IPS-20b (cell line): ENCODE results near the gene ENAM.

ENCODE experiments used
- H3K27ac ChIP-seq: one replicate; pipeline ENCODE4 v1.5.1; 2013; ENCODE audit warnings: low read length
- H3K27me3 ChIP-seq: 2 replicates; pipeline ENCODE4 v1.6.1; 2013; ENCODE audit warnings: mild to moderate bottlenecking, low read length, inconsistent platforms; ENCODE audit not compliant: insufficient read depth
- H3K36me3 ChIP-seq: 2 replicates; pipeline ENCODE4 v1.6.1; 2013; ENCODE audit warnings: low read depth, mild to moderate bottlenecking, inconsistent platforms, low read length, moderate library complexity; ENCODE audit not compliant: insufficient read depth
- H3K4me1 ChIP-seq: 2 replicates; pipeline ENCODE4 v1.6.1; 2013; ENCODE audit warnings: mild to moderate bottlenecking, control low read depth, inconsistent platforms, low read length, moderate library complexity; ENCODE audit not compliant: insufficient read depth
- H3K4me3 ChIP-seq: 2 replicates; pipeline ENCODE4 v1.5.1; 2013; ENCODE audit warnings: mild to moderate bottlenecking, low read length, inconsistent platforms
- H3K9ac ChIP-seq: 2 replicates; pipeline ENCODE4 v1.6.1; 2013; ENCODE audit warnings: low read depth, mild to moderate bottlenecking, inconsistent platforms, low read length, moderate library complexity
- H3K9me3 ChIP-seq: 2 replicates; pipeline ENCODE4 v1.6.1; 2013; ENCODE audit warnings: mild to moderate bottlenecking, low read depth, low read length, inconsistent platforms; ENCODE audit not compliant: insufficient read depth

ENAM gene

GRCh38 chr4:70603856-70604255, 24.7 kb upstream of the ENAM start:
- no peaks in the 10 kb centered on the region for H3K27me3 ChIP-seq
- no peak overlapping the region for H3K9ac ChIP-seq
- no peaks in the 10 kb centered on the region for H3K4me1 ChIP-seq
- no peaks in the 10 kb centered on the region for H3K36me3 ChIP-seq
- H3K27ac ChIP-seq, result no peak overlapping the region
- H3K4me3 ChIP-seq, result no peak overlapping the region
- H3K9me3 ChIP-seq, result no peaks in the 10 kb centered on the region

GRCh38 chr4:70606459-70606858, 22.1 kb upstream of the ENAM start:
- Histone ChIP-seq H3K27me3 (no peaks in the 10 kb centered on the region), H3K27ac (no peak overlapping the region), H3K9ac (no peak overlapping the region), H3K4me3 (no peak overlapping the region), H3K9me3 (no peaks in the 10 kb centered on the region), H3K4me1 (no peaks in the 10 kb centered on the region), H3K36me3 (no peaks in the 10 kb centered on the region)

GRCh38 chr4:70607334-70607853, 21.1 kb upstream of the ENAM start:
- Histone ChIP-seq H3K36me3 (no peaks in the 10 kb centered on the region), H3K27ac (no peak overlapping the region), H3K4me3 (no peak overlapping the region), H3K9ac (no peak overlapping the region), H3K27me3 (no peaks in the 10 kb centered on the region), H3K9me3 (no peaks in the 10 kb centered on the region), H3K4me1 (no peaks in the 10 kb centered on the region)

- no peak overlapping the region for H3K27ac ChIP-seq
- no peak overlapping the region for H3K4me3 ChIP-seq
- no peaks in the 10 kb centered on the region for H3K36me3 ChIP-seq
- H3K9ac ChIP-seq, result no peak overlapping the region
- H3K9me3 ChIP-seq, result no peaks in the 10 kb centered on the region
- H3K27me3 ChIP-seq, result no peaks in the 10 kb centered on the region
- H3K4me1 ChIP-seq, result no peaks in the 10 kb centered on the region
These were observed 20.2 kb upstream of the ENAM start for GRCh38 chr4:70608324-70608723.

- H3K9ac ChIP-seq, result no peak overlapping the region
- no peaks in the 10 kb centered on the region for H3K27me3 ChIP-seq
- H3K4me1 ChIP-seq, result no peaks in the 10 kb centered on the region
- H3K27ac ChIP-seq, result no peak overlapping the region
- no peaks in the 10 kb centered on the region for H3K9me3 ChIP-seq
- no peak overlapping the region for H3K4me3 ChIP-seq
- no peaks in the 10 kb centered on the region for H3K36me3 ChIP-seq
These were observed 15.0 kb upstream of the ENAM start for GRCh38 chr4:70613306-70614183.

- H3K27ac ChIP-seq, result no peak overlapping the region
These were observed 14.4 kb upstream of the ENAM start for GRCh38 chr4:70614184-70614555.

GRCh38 chr4:70619288-70619687, 9.3 kb upstream of the ENAM start:
- H3K9me3 ChIP-seq, result no peaks in the 10 kb centered on the region
- no peak overlapping the region for H3K4me3 ChIP-seq
- H3K4me1 ChIP-seq, result no peaks in the 10 kb centered on the region
- no peak overlapping the region for H3K27ac ChIP-seq
- no peaks in the 10 kb centered on the region for H3K27me3 ChIP-seq
- no peak overlapping the region for H3K9ac ChIP-seq
- no peaks in the 10 kb centered on the region for H3K36me3 ChIP-seq

More at GRCh38 chr4:70614184-70614555, 14.4 kb upstream of the ENAM start:
- no peaks in the 10 kb centered on the region for H3K27me3 ChIP-seq
- H3K36me3 ChIP-seq, result no peaks in the 10 kb centered on the region
- no peaks in the 10 kb centered on the region for H3K9me3 ChIP-seq
- no peaks in the 10 kb centered on the region for H3K4me1 ChIP-seq
- H3K4me3 ChIP-seq, result no peak overlapping the region
- no peak overlapping the region for H3K9ac ChIP-seq

- no peak overlapping the region for H3K9ac ChIP-seq
- no peaks in the 10 kb centered on the region for H3K36me3 ChIP-seq
- no peaks in the 10 kb centered on the region for H3K4me1 ChIP-seq
- H3K27me3 ChIP-seq, result no peaks in the 10 kb centered on the region
- no peaks in the 10 kb centered on the region for H3K9me3 ChIP-seq
- H3K27ac ChIP-seq, result no peak overlapping the region
- no peak overlapping the region for H3K4me3 ChIP-seq
These were observed 8.8 kb upstream of the ENAM start for GRCh38 chr4:70619778-70620177.

- Histone ChIP-seq H3K9ac (no peak overlapping the region), H3K36me3 (no peaks in the 10 kb centered on the region), H3K4me3 (no peak overlapping the region), H3K4me1 (no peaks in the 10 kb centered on the region), H3K27ac (no peak overlapping the region), H3K9me3 (no peaks in the 10 kb centered on the region), H3K27me3 (no peaks in the 10 kb centered on the region)
These were observed 5.2 kb upstream of the ENAM start for GRCh38 chr4:70623323-70623722.

GRCh38 chr4:70624226-70624793, 4.2 kb upstream of the ENAM start:
- no peak overlapping the region for H3K27ac ChIP-seq

GRCh38 chr4:70627620-70628019, 924 bp upstream of the ENAM start:
- Histone ChIP-seq H3K4me3 (no peak overlapping the region), H3K9ac (no peak overlapping the region), H3K9me3 (no peaks in the 10 kb centered on the region), H3K27me3 (no peaks in the 10 kb centered on the region), H3K36me3 (no peaks in the 10 kb centered on the region), H3K27ac (no peak overlapping the region), H3K4me1 (no peaks in the 10 kb centered on the region)

More at GRCh38 chr4:70624226-70624793, 4.2 kb upstream of the ENAM start:
- H3K36me3 ChIP-seq, result no peaks in the 10 kb centered on the region
- H3K27me3 ChIP-seq, result no peaks in the 10 kb centered on the region
- H3K9me3 ChIP-seq, result no peaks in the 10 kb centered on the region
- no peaks in the 10 kb centered on the region for H3K4me1 ChIP-seq
- no peak overlapping the region for H3K4me3 ChIP-seq
- no peak overlapping the region for H3K9ac ChIP-seq

GRCh38 chr4:70629469-70630090, 1.0 kb downstream of the ENAM start:
- no peak overlapping the region for H3K4me3 ChIP-seq
- no peaks in the 10 kb centered on the region for H3K4me1 ChIP-seq
- no peak overlapping the region for H3K27ac ChIP-seq
- H3K9ac ChIP-seq, result no peak overlapping the region
- H3K9me3 ChIP-seq, result no peaks in the 10 kb centered on the region
- H3K27me3 ChIP-seq, result no peaks in the 10 kb centered on the region
- H3K36me3 ChIP-seq, result no peaks in the 10 kb centered on the region
